Anterior cingulate cortex (tissue), 58 donors: ENCODE results near the gene METTL24.
"Not testable (repeated sequence)": the region's sequence is repeated elsewhere in the genome, so short reads cannot be mapped to it uniquely, and the experiment has no call there.

ENCODE experiments used
- DNase-seq, 58 donors: peaks; one replicate each; lab custom pipeline; 2025; lab: John Stamatoyannopoulos, UW

Gene METTL24

DNA sequence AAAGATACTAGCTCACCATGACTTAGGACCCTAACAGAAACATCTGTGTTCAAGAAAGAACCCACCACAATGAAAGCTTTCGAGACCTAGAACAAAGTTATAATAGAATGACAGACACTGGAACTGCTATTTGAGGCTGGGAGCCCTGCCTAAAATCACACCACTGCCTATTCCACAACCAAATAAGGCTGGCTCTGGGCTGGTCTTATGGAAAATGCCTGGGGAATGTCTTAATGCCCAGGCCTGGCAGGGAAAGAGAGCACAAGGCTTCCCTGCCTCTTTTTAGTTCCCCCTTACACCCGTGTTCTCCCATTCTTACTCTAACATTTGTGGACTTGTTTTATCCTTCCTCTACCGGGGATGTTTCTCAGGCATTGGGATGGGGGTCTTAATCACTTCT lies 5.6 kb upstream of the METTL24 start:
- DNase-seq, result no peak

DNA sequence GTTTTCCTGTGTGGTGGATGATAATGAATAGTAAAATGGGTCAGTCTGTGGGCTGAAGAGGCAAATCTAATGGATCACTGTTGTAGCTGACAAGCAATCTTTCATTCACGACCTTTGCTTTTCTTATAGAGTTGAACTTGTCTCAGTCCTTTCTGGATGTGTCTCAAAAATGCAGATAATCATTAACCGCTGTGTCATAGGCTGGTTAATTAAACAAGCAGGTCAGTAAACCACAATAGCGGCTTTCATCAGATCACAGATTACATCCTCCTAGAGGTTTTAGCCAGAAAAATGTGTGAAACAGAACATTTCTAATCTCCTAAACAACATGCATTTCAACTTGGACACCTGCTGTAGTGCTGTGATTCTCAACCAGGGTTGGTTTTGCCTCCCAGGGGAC lies 2.5 kb upstream of the METTL24 start:
- DNase-seq, result no peak

- no peak for DNase-seq
Measured at GRCh38 chr6:110359556-110359955, 1.4 kb upstream of the METTL24 start.

- peak in 5 of 58 donors; percentile 18 to 68 (median 34) for DNase-seq
Measured at GRCh38 chr6:110358553-110359160, 508 bp upstream of the METTL24 start.

DNA sequence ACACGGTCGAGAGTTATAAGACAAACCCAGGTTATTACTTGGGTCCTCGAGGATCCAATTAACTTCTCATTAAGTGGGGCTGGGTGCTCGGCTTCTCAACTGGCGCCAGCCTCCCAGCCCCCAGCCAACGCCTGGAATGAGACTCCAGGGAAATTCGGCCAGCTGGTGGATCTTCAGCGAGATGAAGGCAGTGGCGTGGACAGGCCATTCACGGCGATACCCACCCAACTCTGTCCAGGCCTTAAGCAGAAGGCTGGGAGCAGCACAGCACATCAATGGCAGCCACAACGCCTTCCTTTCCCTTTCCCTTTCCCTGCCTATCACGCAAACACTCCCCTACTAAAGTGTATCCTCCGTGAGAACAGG lies 868 bp downstream of the METTL24 start:
- DNase-seq, result no peak

DNA sequence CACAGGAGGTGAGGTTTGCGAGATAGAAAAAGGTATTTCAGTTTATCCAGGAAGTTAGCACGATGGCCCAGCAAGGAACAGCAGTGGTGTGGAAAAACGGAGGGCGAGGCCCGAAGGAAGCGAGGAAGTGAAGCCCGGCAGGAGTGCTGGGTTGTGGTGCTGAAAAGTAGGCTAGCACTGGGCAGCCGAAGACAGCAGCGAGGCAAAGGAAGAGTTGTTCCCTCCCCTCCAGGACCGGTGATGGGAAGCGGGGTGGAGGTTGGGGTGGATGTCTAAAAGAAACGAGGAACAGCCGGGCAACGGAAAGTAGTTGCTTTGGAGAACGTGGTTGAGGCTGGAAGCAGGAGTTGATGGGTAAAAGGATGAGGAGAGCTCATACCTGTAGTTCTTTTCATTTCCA lies 1.4 kb downstream of the METTL24 start:
- DNase-seq, result no peak

DNA sequence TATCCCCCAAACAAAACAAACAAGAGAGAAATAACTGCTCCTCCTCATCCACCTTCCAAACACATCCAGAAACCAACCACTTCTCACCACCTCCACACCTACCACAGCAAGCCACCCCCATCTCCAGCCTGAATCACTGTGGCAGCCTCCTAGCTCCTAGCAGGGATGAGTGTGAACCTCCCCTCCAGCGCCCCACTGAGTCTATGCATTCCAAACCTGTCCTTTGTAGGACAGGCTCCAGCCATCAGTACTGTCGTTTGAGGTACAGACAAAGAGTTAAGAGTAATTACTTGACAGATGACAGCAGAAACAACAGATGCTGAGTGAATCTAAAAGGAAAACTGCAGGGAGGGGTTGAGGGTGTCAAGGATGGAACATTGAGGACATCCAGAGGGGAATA lies 2.4 kb downstream of the METTL24 start:
- DNase-seq, result peak in 23 of 58 donors; percentile 11 to 77 (median 26)

DNA sequence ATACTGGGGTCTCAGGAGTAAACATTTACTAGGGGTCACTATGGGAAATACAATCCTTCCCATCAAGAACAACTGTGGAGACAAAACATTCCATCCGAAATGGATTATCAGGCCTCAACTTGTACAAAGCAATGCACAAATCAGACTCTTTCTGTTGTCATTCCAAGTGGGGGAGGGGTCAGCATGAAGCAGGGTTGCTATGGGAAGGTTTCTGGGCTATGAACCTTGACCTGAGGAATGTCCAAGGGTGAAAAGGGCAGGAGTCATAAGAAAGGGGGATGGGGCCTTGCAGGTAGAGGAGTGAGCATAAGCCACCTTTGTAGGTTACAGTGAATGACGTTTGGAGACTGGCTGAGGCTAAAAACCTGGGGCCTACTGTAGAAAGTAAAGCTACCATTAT lies 3.1 kb downstream of the METTL24 start:
- DNase-seq, result no peak

GRCh38 chr6:110354153-110354552 lies 4.0 kb downstream of the METTL24 start:
- no peak for DNase-seq

- DNase-seq, result peak in 1 of 58 donors; percentile 23
Measured at GRCh38 chr6:110353457-110354001, 4.6 kb downstream of the METTL24 start.

DNA sequence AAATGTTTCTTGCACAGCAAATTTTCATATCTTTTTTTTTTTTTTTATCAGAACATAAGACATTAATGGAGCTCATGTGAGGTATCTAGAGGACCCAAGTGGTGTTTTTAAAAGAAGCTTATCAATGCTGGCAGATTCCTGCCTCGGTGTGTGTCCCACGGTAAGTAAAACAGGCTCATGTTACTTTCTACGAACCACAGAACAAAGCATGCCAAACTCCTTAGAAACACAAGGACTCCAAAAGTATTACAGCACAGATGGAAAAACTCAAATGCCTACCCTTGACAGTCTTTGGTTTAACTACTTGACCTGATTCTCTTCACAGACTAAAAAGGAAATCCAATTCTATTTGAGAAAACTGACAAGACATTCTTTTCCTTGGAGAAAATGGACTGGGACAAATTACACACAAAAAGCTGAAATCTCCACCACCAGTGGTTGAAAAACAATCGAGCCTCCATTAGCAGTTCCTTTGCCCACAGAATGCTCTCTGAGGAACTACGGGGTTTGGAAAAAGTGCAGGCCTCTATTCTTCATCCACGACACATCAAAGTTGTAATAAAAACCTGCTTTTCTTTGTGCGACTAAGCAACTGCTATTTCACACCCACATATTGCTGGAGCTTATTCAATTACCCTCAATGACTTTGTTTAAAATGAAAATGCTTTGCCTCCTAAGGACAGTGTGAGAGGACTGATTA lies 5.4 kb downstream of the METTL24 start:
- no peak for DNase-seq

GRCh38 chr6:110351986-110352385 lies 6.2 kb downstream of the METTL24 start:
- no peak for DNase-seq

- DNase-seq, result no peak
Measured at GRCh38 chr6:110351546-110351945, 6.6 kb downstream of the METTL24 start.

DNA sequence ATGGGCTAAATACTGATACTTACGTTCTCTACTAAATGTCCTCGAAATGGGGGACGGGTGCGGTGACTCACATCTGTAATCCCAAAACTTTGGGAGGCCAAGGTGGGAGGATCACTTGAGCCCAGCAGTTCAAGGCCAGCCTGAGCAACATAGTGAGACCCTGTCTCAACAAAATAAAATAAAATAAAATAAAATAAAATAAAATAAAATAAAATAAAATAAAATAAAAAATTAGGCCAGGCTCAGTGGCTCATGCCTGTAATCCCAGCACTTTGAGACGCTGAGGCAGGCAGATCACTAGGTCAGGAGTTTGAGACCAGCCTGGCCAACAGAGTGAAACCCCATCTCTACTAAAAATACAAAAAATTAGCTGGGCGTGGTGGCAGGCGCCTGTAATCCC lies 7.6 kb downstream of the METTL24 start:
- DNase-seq, result not testable (repeated sequence)

- no peak for DNase-seq
Measured at GRCh38 chr6:110348961-110349690, 9.0 kb downstream of the METTL24 start.

- DNase-seq, result no peak
Measured at GRCh38 chr6:110345025-110345424, 13.1 kb downstream of the METTL24 start.

- DNase-seq, result no peak
Measured at GRCh38 chr6:110342759-110343158, 15.4 kb downstream of the METTL24 start.

DNA sequence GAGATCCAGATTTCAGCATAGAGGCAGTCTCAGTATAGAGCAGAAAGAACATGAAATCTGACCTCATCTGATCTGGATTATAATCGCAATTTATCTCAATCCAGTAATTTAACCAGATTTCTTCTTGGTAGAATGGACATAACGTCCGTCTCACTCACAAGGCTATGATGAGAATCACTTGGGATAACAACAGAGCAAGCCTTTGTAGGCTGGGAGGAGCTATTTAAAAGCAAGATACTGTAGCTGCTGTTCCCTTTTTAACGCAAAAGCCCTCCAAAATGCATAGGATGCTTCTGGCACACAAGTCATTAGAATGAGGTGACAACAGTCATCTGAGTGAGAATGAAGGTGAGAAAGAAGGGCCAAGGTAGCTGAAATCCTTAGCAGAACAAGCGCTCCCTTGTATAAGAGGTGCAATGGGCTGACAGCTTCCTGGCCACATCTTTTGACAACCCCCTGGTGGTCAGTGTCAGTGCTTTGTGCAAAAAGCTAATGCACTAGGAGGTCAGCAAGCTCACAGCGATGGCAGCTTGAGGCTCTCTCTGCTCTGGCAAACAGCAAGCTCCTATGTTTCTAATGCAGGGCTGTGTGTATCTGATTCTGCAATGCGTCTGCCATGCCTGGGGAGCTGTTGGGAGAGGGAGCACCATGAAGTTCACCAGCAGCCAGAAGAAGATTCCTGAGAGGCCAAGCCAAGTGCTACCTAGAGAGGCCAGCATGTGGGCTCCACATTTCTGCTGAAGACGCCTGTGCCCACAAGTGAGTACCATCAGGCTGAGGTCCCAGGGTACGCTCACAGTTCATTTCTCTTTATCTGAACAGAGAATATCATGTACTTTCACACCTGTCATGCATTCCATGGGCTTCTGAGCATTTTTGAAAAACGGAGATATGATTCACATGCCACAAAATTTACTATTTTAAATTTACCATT lies 16.2 kb downstream of the METTL24 start:
- DNase-seq, result no peak

DNA sequence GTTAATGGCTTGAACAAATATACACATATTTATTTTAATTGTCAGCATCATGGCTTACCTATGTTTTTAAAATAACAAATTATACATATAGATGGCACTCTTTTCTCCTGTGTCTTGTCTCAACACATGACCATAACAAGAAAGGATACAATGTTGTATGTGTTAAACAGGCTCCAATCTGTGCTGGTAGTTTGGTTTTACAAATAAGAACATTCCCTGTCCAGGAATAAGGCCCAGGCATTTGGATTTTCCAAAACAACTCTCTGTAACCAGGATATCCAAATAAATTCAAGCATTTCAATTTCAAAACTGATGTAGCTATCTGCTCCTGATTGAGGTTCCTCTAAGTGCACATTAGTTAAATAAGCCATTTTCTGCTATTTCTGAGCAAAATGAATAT lies 17.1 kb downstream of the METTL24 start:
- DNase-seq, result no peak

- peak in 3 of 58 donors; percentile 15 to 43 (median 21) for DNase-seq
Measured at GRCh38 chr6:110340392-110340965, 17.7 kb downstream of the METTL24 start.
